Measurements from ENCODE around the gene HERC2. TPM values are rescaled to one million over a fixed set of nuclear protein-coding genes. Genes with fewer than 3 reads are reported as not detected.
"Not testable (repeated sequence)": the region's sequence is repeated elsewhere in the genome, so short reads cannot be mapped to it uniquely, and the experiment has no call there.

The HERC2 gene
- total RNA-seq, 1 donor from 2014 or later: 55.3 TPM

- intact Hi-C loops (cut with DNase I): no loop called here
- no peak for ATAC-seq
- H3K9me3 ChIP-seq: no peaks in the 10 kb centered on the region
- no peaks in the 10 kb centered on the region for H3K4me1 ChIP-seq
- no peak for DNase-seq
- no peak for TF ChIP-seq CTCF (IDR thresholded peaks at IDR 0.05)
- H3K36me3 ChIP-seq: peaks cover 80% of the 10 kb centered on the region
- no peaks in the 10 kb centered on the region for H3K27me3 ChIP-seq (ENCODE audit: low read depth)
- no peak overlapping the region for H3K4me3 ChIP-seq
- no peak overlapping the region for H3K27ac ChIP-seq
Observed at GRCh38 chr15:28167042-28167441, 154.9 kb downstream of the HERC2 start.

- peaks cover 83% of the 10 kb centered on the region for H3K36me3 ChIP-seq
- intact Hi-C loops (cut with DNase I): no loop called here
- H3K4me3 ChIP-seq: no peak overlapping the region
- DNase-seq: no peak
- no peak overlapping the region for H3K27ac ChIP-seq
- no peak for ATAC-seq
- no peak for TF ChIP-seq CTCF (IDR thresholded peaks at IDR 0.05)
- H3K27me3 ChIP-seq (ENCODE audit: low read depth): no peaks in the 10 kb centered on the region
- H3K4me1 ChIP-seq: no peaks in the 10 kb centered on the region
- no peaks in the 10 kb centered on the region for H3K9me3 ChIP-seq
Observed at GRCh38 chr15:28165791-28166190, 156.2 kb downstream of the HERC2 start.

GRCh38 chr15:28164876-28165275 is 157.1 kb downstream of the HERC2 start:
- Histone ChIP-seq H3K36me3 (peaks cover 91% of the 10 kb centered on the region), H3K27ac (no peak overlapping the region), H3K4me3 (no peak overlapping the region), H3K4me1 (no peaks in the 10 kb centered on the region), H3K27me3 (ENCODE audit: low read depth) (no peaks in the 10 kb centered on the region), H3K9me3 (no peaks in the 10 kb centered on the region)
- ATAC-seq: peak in 1 of 2 donors; percentile 13
- intact Hi-C loops (cut with DNase I): no loop called here
- no peak for TF ChIP-seq CTCF (IDR thresholded peaks at IDR 0.05)
- no peak for DNase-seq

GRCh38 chr15:28154283-28154682 is 167.7 kb downstream of the HERC2 start:
- no peaks in the 10 kb centered on the region for H3K4me1 ChIP-seq
- DNase-seq: no peak
- H3K36me3 ChIP-seq: peaks cover 17% of the 10 kb centered on the region
- intact Hi-C loops (cut with DNase I): no loop called here
- H3K27ac ChIP-seq: no peak overlapping the region
- no peaks in the 10 kb centered on the region for H3K9me3 ChIP-seq
- no peak for ATAC-seq
- H3K27me3 ChIP-seq (ENCODE audit: low read depth): no peaks in the 10 kb centered on the region
- no peak for TF ChIP-seq CTCF (IDR thresholded peaks at IDR 0.05)
- H3K4me3 ChIP-seq: no peak overlapping the region

GRCh38 chr15:28153492-28154119 is 168.4 kb downstream of the HERC2 start:
- H3K4me3 ChIP-seq: no peak overlapping the region
- H3K36me3 ChIP-seq: peaks cover 17% of the 10 kb centered on the region
- no peak overlapping the region for H3K27ac ChIP-seq
- DNase-seq: no peak
- H3K27me3 ChIP-seq (ENCODE audit: low read depth): no peaks in the 10 kb centered on the region
- no peaks in the 10 kb centered on the region for H3K4me1 ChIP-seq
- H3K9me3 ChIP-seq: no peaks in the 10 kb centered on the region
- TF ChIP-seq CTCF (IDR thresholded peaks at IDR 0.05): no peak
- ATAC-seq: no peak
- intact Hi-C loops (cut with DNase I): no loop called here

- H3K27ac ChIP-seq; ATAC-seq; DNase-seq; H3K27me3 ChIP-seq (ENCODE audit: low read depth); intact Hi-C loops (cut with DNase I); H3K4me3 ChIP-seq; H3K9me3 ChIP-seq; H3K4me1 ChIP-seq: not testable (repeated sequence)
- H3K36me3 ChIP-seq: peaks cover 20% of the 10 kb centered on the region
Observed at GRCh38 chr15:28152538-28152923, 169.4 kb downstream of the HERC2 start.

GRCh38 chr15:28151864-28152537 is 170.0 kb downstream of the HERC2 start:
- H3K9me3 ChIP-seq; H3K4me3 ChIP-seq; DNase-seq; intact Hi-C loops (cut with DNase I); H3K27ac ChIP-seq; H3K4me1 ChIP-seq; H3K27me3 ChIP-seq (ENCODE audit: low read depth): not testable (repeated sequence)
- H3K36me3 ChIP-seq: peaks cover 22% of the 10 kb centered on the region
- ATAC-seq: peak; percentile 43 to 52
